Keratinocyte (primary cell): Measurements from ENCODE around the gene TCEANC2. TPM values are rescaled to one million over a fixed set of nuclear protein-coding genes. Genes with fewer than 3 reads are reported as not detected.
"Not testable (repeated sequence)": the region's sequence is repeated elsewhere in the genome, so short reads cannot be mapped to it uniquely, and the experiment has no call there.

ENCODE experiments used
- DNase-seq: peaks from one replicate; pipeline ENCODE4 v3.0.0-alpha.2; 2011; ENCODE audit warnings: low read depth, missing footprints, low spot score
- FAIRE-seq: peaks from 2 replicates; lab custom pipeline; 2011; peaks lifted over from hg19 to GRCh38; lab: Jason Lieb, UNC
- H2AFZ ChIP-seq: 2 replicates; pipeline ENCODE4 v1.6.0; 2012; ENCODE audit warnings: low read length, control low read depth, inconsistent platforms; ENCODE audit not compliant: control insufficient read depth
- H3K27ac ChIP-seq: 2 replicates; pipeline ENCODE4 v1.5.1; 2011; ENCODE audit warnings: low read length; ENCODE audit not compliant: control insufficient read depth, insufficient read depth
- H3K27me3 ChIP-seq: 3 replicates; pipeline ENCODE4 v1.6.0; 2011; ENCODE audit warnings: low read length; ENCODE audit not compliant: control insufficient read depth, insufficient read depth; ENCODE audit errors: extremely low read depth
- H3K36me3 ChIP-seq, 2 experiments: 2 replicates in 1 of 2; 3 replicates in 1 of 2; pipeline ENCODE4 v1.5.1; 2011; ENCODE audit warnings: low read length in 2 of 2, mild to moderate bottlenecking in 1 of 2; ENCODE audit not compliant: control insufficient read depth in 2 of 2, insufficient read depth in 2 of 2; ENCODE audit errors: extremely low read depth in 1 of 2
- H3K4me1 ChIP-seq: 3 replicates; pipeline ENCODE4 v1.5.1; 2011; ENCODE audit warnings: low read length; ENCODE audit not compliant: control insufficient read depth, insufficient read depth; ENCODE audit errors: extremely low read depth
- H3K4me2 ChIP-seq: 3 replicates; pipeline ENCODE4 v1.6.0; 2011; ENCODE audit warnings: low read depth, low read length; ENCODE audit not compliant: control insufficient read depth, insufficient read depth; ENCODE audit errors: extremely low read depth
- H3K4me3 ChIP-seq, 3 experiments: fragments of 200-600 bp in 1 of 3; sonication (generic) in 1 of 3; 2 replicates in 2 of 3; 3 replicates in 1 of 3; pipeline ENCODE4 v1.5.1; 2011 to 2016; ENCODE audit warnings: low read length in 3 of 3, mild to moderate bottlenecking in 3 of 3, control low read depth in 2 of 3, inconsistent platforms in 1 of 3, low read depth in 1 of 3, mixed read lengths in 1 of 3, mixed run types in 1 of 3, moderate library complexity in 1 of 3; ENCODE audit not compliant: control insufficient read depth in 2 of 3, insufficient read depth in 2 of 3; ENCODE audit errors: extremely low read depth in 1 of 3
- H3K79me2 ChIP-seq: 2 replicates; pipeline ENCODE4 v1.6.0; 2012; ENCODE audit warnings: low read length; ENCODE audit not compliant: control insufficient read depth, insufficient read depth
- H3K9ac ChIP-seq: 3 replicates; pipeline ENCODE4 v1.6.0; 2011; ENCODE audit warnings: low read length; ENCODE audit not compliant: control insufficient read depth, insufficient read depth; ENCODE audit errors: extremely low read depth
- H3K9me1 ChIP-seq: 3 replicates; pipeline ENCODE4 v1.6.0; 2011; ENCODE audit warnings: low read length; ENCODE audit not compliant: control insufficient read depth, insufficient read depth; ENCODE audit errors: extremely low read depth
- H3K9me3 ChIP-seq: 2 replicates; pipeline ENCODE4 v1.5.1; 2012; ENCODE audit warnings: low read depth, low read length; ENCODE audit not compliant: control insufficient read depth
- H4K20me1 ChIP-seq: 3 replicates; pipeline ENCODE4 v1.6.0; 2011; ENCODE audit warnings: low read length; ENCODE audit not compliant: control insufficient read depth, insufficient read depth; ENCODE audit errors: extremely low read depth
- CTCF ChIP-seq, 3 experiments: IDR thresholded peaks in 1 of 3; conservative IDR thresholded peaks in 1 of 3; optimal IDR thresholded peaks in 1 of 3; 2 replicates in 2 of 3; 3 replicates in 1 of 3; pipeline versions ENCODE3 to v1.5.1; 2011; ENCODE audit warnings: low read length in 3 of 3, mild to moderate bottlenecking in 3 of 3, moderate library complexity in 2 of 3, control low read depth in 1 of 3, inconsistent platforms in 1 of 3; ENCODE audit not compliant: insufficient read depth in 2 of 3; ENCODE audit errors: extremely low read depth in 1 of 3
- EZH2 ChIP-seq: IDR thresholded peaks from one replicate; pipeline ENCODE4 v1.6.1; 2012; ENCODE audit warnings: inconsistent platforms, mild to moderate bottlenecking, low read length, moderate library complexity
- dilution Hi-C: fragments of 300-500 bp; cut with MboI; formaldehyde crosslinking; loops from one replicate; pipeline ENCODE4 v1.7.0; 2020; ENCODE audit warnings: low sequenced_read_pairs; ENCODE audit not compliant: extremely low pct_ligation_motif_present
- polyA plus RNA-seq, 5 experiments: library from polyadenylated mRNA; depleted of rRNA in 3 of 5; stranded (reverse) in 3 of 5; stranded (forward) in 1 of 5; unstranded in 1 of 5; fragments of >200 nt; gene quantifications; 1 replicate in 1 of 5; 2 replicates in 3 of 5; 3 replicates in 1 of 5; pipeline versions ENCODE4 v1.2.1 to v1.2.3, GENCODE V29; 2011 to 2012; ENCODE audit warnings: missing spikeins in 2 of 5, low read depth in 1 of 5, low replicate concordance in 1 of 5

Gene TCEANC2
- polyA plus RNA-seq, 1 donor (not counting 4 experiments of a cell fraction or from before 2014, with no cell fraction given), result 4.3 TPM

GRCh38 chr1:54017979-54018378 lies 35.4 kb upstream of the TCEANC2 start, which contains the start of gene LDLRAD1:
LDLRAD1 (minus strand) TSS chr1:54018186; CDS start chr1:54018112, 74 bp downstream.
- Histone ChIP-seq H3K4me1 (peaks cover 12% of the 10 kb centered on the region), H3K9me1 (no peaks in the 10 kb centered on the region), H2AFZ (no peak within 1 kb of the TSS), H3K4me2 (no peak within 1 kb of the TSS), H3K9me3 (no peaks in the 10 kb centered on the region), H3K9ac (no peak within 1 kb of the TSS), H3K36me3 (no peaks in the 10 kb centered on the region), H4K20me1 (no peaks in the 10 kb centered on the region), H3K27me3 (peaks cover 6% of the 10 kb centered on the region), H3K27ac (no peak within 1 kb of the TSS), H3K79me2 (no peaks in the 10 kb centered on the region), H3K4me3 (no peak within 1 kb of the TSS)
- DNase-seq (no peak), FAIRE-seq (no peak)
- no peak for TF ChIP-seq CTCF (optimal IDR thresholded peaks at IDR 0.05 in 1 of 3, IDR thresholded peaks at IDR 0.05 in 1 of 3, conservative IDR thresholded peaks at IDR 0.05 in 1 of 3; ENCODE audit: extremely low read depth in 1 of 3, insufficient read depth in 2 of 3, low read length in 3 of 3)
- TF ChIP-seq EZH2, result no peak
- dilution Hi-C loops, result no loop called here

- DNase-seq (no peak), FAIRE-seq (no peak)
- no peaks in the 10 kb centered on the region for H3K9me1 ChIP-seq
- no peaks in the 10 kb centered on the region for H3K36me3 ChIP-seq
- no peaks in the 10 kb centered on the region for H3K79me2 ChIP-seq
- dilution Hi-C loops, result no loop called here
- no peak overlapping the region for H2AFZ ChIP-seq
- H3K4me1 ChIP-seq, result peaks cover 12% of the 10 kb centered on the region
- no peaks in the 10 kb centered on the region for H3K9me3 ChIP-seq
- H4K20me1 ChIP-seq, result no peaks in the 10 kb centered on the region
- peaks cover 1% of the 10 kb centered on the region for H3K27me3 ChIP-seq
- no peak overlapping the region for H3K4me2 ChIP-seq
- H3K27ac ChIP-seq, result no peak overlapping the region
- H3K4me3 ChIP-seq, result no peak overlapping the region
- TF ChIP-seq EZH2 (no peak), CTCF (optimal IDR thresholded peaks at IDR 0.05 in 1 of 3, IDR thresholded peaks at IDR 0.05 in 1 of 3, conservative IDR thresholded peaks at IDR 0.05 in 1 of 3; ENCODE audit: extremely low read depth in 1 of 3, insufficient read depth in 2 of 3, low read length in 3 of 3) (no peak)
- no peak overlapping the region for H3K9ac ChIP-seq
Observed at GRCh38 chr1:54018635-54019034, 34.8 kb upstream of the TCEANC2 start.

- dilution Hi-C loops, FAIRE-seq, DNase-seq: not testable (repeated sequence)
Observed at GRCh38 chr1:54019562-54020176, 33.7 kb upstream of the TCEANC2 start.

More at GRCh38 chr1:54019562-54020176, 33.7 kb upstream of the TCEANC2 start:
- H2AFZ ChIP-seq, H3K9me3 ChIP-seq, H3K4me2 ChIP-seq, H3K9ac ChIP-seq, H3K4me3 ChIP-seq, H3K27ac ChIP-seq, H3K79me2 ChIP-seq, H4K20me1 ChIP-seq, H3K36me3 ChIP-seq, H3K27me3 ChIP-seq, H3K9me1 ChIP-seq: not testable (repeated sequence)
- H3K4me1 ChIP-seq, result peaks cover 12% of the 10 kb centered on the region
